ENCODE measurements around the gene TPPP. TPM values are rescaled to one million over a fixed set of nuclear protein-coding genes. Genes with fewer than 3 reads are reported as not detected.

TPPP gene
- total and polyA plus RNA-seq, 2 of the 13 experiments (the other 11 are each of a cell fraction or from before 2014, with no cell fraction given), result 0.07 TPM; not detected in 1

- WGBS (ENCODE audit: low lambda C conversion rate), result 95% methylated on average over 24 of the region's 24 CpGs
- FAIRE-seq (no peak), DNase-seq (ENCODE audit: low spot score) (no peak), ATAC-seq (no peak)
- H3K27ac ChIP-seq (ENCODE audit: extremely low read length, insufficient read depth, low read length), result no peak overlapping the region
- no peak overlapping the region for H3K4me2 ChIP-seq (ENCODE audit: low read depth, low read length)
- no peaks in the 10 kb centered on the region for H3K4me1 ChIP-seq (ENCODE audit: insufficient read depth, low read length)
- ChIA-PET POLR2A (no interaction called here), CTCF (ENCODE audit: low intra/inter-chr PET ratio, low total read pairs) (no interaction called here)
- in situ Hi-C loops (cut with HindIII; ENCODE audit: extremely low pct_ligation_motif_present, low pct_unique_long_range_greater_than_20kb) (no loop called here), intact Hi-C loops (cut with micrococcal nuclease; ENCODE audit: unreplicated experiment) (no loop called here)
- no peak overlapping the region for H3K9ac ChIP-seq (ENCODE audit: insufficient read depth, low read depth, low read length)
- H3K79me2 ChIP-seq (ENCODE audit: insufficient read depth, low read length), result no peaks in the 10 kb centered on the region
- H3K27me3 ChIP-seq (ENCODE audit: control insufficient read depth in 1 of 2, insufficient read depth in 2 of 2, low read length in 2 of 2), result no peaks in the 10 kb centered on the region
- no peaks in the 10 kb centered on the region for H4K20me1 ChIP-seq (ENCODE audit: insufficient read depth, low read length)
- no TSS peak for BruUV-seq (replicated peaks)
- H3K9me3 ChIP-seq (ENCODE audit: low read length), result no peaks in the 10 kb centered on the region
- peaks cover 6 to 49% of the 10 kb centered on the region in 2 experiments; a peak in 4 of 5 replicates for H3K36me3 ChIP-seq (replicated peaks in 1 of 2; ENCODE audit: control insufficient read depth in 1 of 2, insufficient read depth in 2 of 2, low read length in 2 of 2)
- no peak overlapping the region for H2AFZ ChIP-seq (ENCODE audit: low read length)
- H3K4me3 ChIP-seq (replicated peaks in 1 of 3; ENCODE audit: insufficient read depth in 1 of 3, low read depth in 2 of 3, low read length in 3 of 3), result no peak overlapping the region
- TF ChIP-seq GTF2F1 (IDR thresholded peaks at IDR 0.05; ENCODE audit: low read length) (no peak), ZNF691 (CRISPR knock-in tag; IDR thresholded peaks at IDR 0.05; ENCODE audit: borderline replicate concordance, low read depth) (no peak), HMGA1 (CRISPR knock-in tag; conservative IDR thresholded peaks at IDR 0.05) (no peak), ZNF251 (CRISPR knock-in tag; IDR thresholded peaks at IDR 0.05) (no peak), SYNCRIP (IDR thresholded peaks at IDR 0.05; ENCODE audit: insufficient read depth, low read depth, low read length) (no peak), HNF1A (IDR thresholded peaks at IDR 0.05; ENCODE audit: low read depth) (no peak), HNF1A (CRISPR knock-in tag; IDR thresholded peaks at IDR 0.05; ENCODE audit: borderline replicate concordance) (no peak), ZNF607 (CRISPR knock-in tag; IDR thresholded peaks at IDR 0.05; ENCODE audit: borderline replicate concordance) (no peak), MTF1 (CRISPR knock-in tag; IDR thresholded peaks at IDR 0.05) (no peak), ZNF329 (CRISPR knock-in tag; IDR thresholded peaks at IDR 0.05; ENCODE audit: low read depth) (no peak), ZBTB26 (CRISPR knock-in tag; IDR thresholded peaks at IDR 0.05; ENCODE audit: borderline replicate concordance) (no peak), IKZF1 (IDR thresholded peaks at IDR 0.05) (no peak), SALL1 (CRISPR knock-in tag; IDR thresholded peaks at IDR 0.05) (no peak), NR2C2 (CRISPR knock-in tag; IDR thresholded peaks at IDR 0.05; ENCODE audit: borderline replicate concordance) (no peak)
- TF ChIP-seq, protein P1, sequence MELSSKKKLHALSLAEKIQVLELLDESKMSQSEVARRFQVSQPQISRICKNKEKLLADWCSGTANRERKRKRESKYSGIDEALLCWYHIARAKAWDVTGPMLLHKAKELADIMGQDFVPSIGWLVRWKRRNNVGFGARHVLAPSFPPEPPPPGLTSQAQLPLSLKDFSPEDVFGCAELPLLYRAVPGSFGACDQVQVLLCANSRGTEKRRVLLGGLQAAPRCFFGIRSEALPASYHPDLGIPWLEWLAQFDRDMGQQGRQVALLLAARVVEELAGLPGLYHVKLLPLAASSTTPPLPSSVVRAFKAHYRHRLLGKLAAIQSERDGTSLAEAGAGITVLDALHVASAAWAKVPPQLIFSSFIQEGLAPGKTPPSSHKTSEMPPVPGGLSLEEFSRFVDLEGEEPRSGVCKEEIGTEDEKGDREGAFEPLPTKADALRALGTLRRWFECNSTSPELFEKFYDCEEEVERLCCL (CRISPR knock-in tag; IDR thresholded peaks at IDR 0.05; ENCODE audit: borderline replicate concordance), result no peak
Measured at GRCh38 chr5:627840-628239, 65.3 kb downstream of the TPPP start.

All from HepG2 (cell line).